Activated T-cell treated with anti-CD3 and anti-CD28 coated beads for 24 hours (primary cell): Measurements from ENCODE around the gene SYNGR2.
"Not testable (repeated sequence)": the region's sequence is repeated elsewhere in the genome, so short reads cannot be mapped to it uniquely, and the experiment has no call there.

Source experiments
- DNase-seq: peaks from one replicate; pipeline ENCODE4 v3.0.0-alpha.2; 2020; ENCODE audit warnings: low read depth

Gene SYNGR2

GRCh38 chr17:78171591-78172248 lies 3.3 kb downstream of the SYNGR2 start:
- DNase-seq: not testable (repeated sequence)

- DNase-seq: no peak
These were observed 4.1 kb downstream of the SYNGR2 start for GRCh38 chr17:78172249-78173051.

GRCh38 chr17:78173097-78173715 lies 4.8 kb downstream of the SYNGR2 start:
- DNase-seq: no peak

GRCh38 chr17:78174346-78174869 lies 6.0 kb downstream of the SYNGR2 start:
- no peak for DNase-seq

GRCh38 chr17:78174870-78175642 lies 6.7 kb downstream of the SYNGR2 start:
- DNase-seq: no peak

- DNase-seq: no peak
These were observed 7.2 kb downstream of the SYNGR2 start for GRCh38 chr17:78175643-78175981.

- peak; percentile 70 for DNase-seq
These were observed 8.2 kb downstream of the SYNGR2 start for GRCh38 chr17:78176548-78177025.

GRCh38 chr17:78179372-78179771 lies 11.0 kb downstream of the SYNGR2 start:
- DNase-seq: no peak

- no peak for DNase-seq
These were observed 11.7 kb downstream of the SYNGR2 start for GRCh38 chr17:78180083-78180482.

GRCh38 chr17:78180508-78180907 lies 12.1 kb downstream of the SYNGR2 start:
- no peak for DNase-seq

GRCh38 chr17:78182504-78182903 lies 14.1 kb downstream of the SYNGR2 start:
- no peak for DNase-seq

- no peak for DNase-seq
These were observed 15.5 kb downstream of the SYNGR2 start for GRCh38 chr17:78183916-78184315.

GRCh38 chr17:78184351-78184750 lies 16.0 kb downstream of the SYNGR2 start:
- no peak for DNase-seq

GRCh38 chr17:78184868-78185267 lies 16.5 kb downstream of the SYNGR2 start:
- DNase-seq: no peak

- no peak for DNase-seq
These were observed 17.8 kb downstream of the SYNGR2 start for GRCh38 chr17:78185981-78186691.

GRCh38 chr17:78186692-78187595 lies 18.6 kb downstream of the SYNGR2 start, which contains the start of the genes AFMID and TK1:
Gene AFMID (plus strand): TSS chr17:78187362. CDS start chr17:78187371, 9 bp downstream.
Gene TK1 (minus strand): TSS chr17:78187052. CDS start chr17:78186994, 58 bp downstream.
- DNase-seq: peak; percentile 89

- no peak for DNase-seq
These were observed 28.3 kb downstream of the SYNGR2 start for GRCh38 chr17:78196716-78197115.

- no peak for DNase-seq
These were observed 28.9 kb downstream of the SYNGR2 start for GRCh38 chr17:78197147-78197832.

- DNase-seq: no peak
These were observed 32.1 kb downstream of the SYNGR2 start for GRCh38 chr17:78200451-78200850.
